NCI-H1694 (cell line): ENCODE results near the gene TNFRSF14.
A peak's percentile ranks its signal among the peaks of the same experiment; 100 is the strongest.
"Not testable (repeated sequence)": the region's sequence is repeated elsewhere in the genome, so short reads cannot be mapped to it uniquely, and the experiment has no call there.

Experiments
- DNase-seq: peaks from one replicate; lab custom pipeline; 2025; lab: John Stamatoyannopoulos, UW

Gene TNFRSF14

GRCh38 chr1:2569060-2569459 is 12.9 kb downstream of the TNFRSF14 start:
- DNase-seq = no peak

DNA sequence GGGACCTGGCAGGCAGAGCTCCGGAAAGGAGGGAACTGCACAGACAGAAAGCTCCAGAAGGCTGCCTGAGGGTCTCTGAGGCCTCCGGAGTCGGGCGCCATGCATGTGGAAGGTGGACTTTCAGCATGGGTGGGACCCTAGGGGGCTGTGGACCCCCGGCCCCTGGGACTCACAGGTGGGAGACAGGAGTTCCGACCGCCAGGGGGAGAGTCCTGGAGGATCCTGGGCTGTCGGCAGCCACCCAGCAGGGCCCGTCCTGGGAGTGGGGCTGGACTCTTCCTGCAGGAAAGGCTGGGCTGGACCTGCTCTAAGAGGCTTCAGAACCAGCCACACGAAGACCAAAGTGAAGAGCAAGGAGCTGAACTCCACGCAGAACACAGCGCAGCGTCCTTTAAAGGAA is 13.5 kb downstream of the TNFRSF14 start:
- DNase-seq = not testable (repeated sequence)

DNA sequence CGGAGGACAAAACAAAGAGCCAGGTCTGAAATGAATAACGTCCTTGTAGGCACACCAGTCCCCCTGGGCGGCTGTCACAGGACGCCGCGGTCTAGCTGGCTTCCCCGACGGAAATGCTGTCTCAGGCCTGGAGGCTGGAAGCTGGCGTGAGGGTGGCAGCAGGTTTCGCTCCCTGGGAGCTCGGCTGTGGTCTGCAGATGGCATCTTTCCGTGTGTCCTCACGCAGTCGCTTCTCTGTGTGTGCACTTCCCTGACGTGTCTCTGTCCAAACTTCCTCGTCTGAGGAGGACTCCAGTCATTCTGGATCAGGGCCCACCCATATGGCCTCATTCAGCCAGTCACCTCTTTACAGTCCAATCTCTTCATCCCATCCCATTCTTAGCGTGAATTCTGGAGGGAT is 14.2 kb downstream of the TNFRSF14 start:
- DNase-seq = no peak

DNA sequence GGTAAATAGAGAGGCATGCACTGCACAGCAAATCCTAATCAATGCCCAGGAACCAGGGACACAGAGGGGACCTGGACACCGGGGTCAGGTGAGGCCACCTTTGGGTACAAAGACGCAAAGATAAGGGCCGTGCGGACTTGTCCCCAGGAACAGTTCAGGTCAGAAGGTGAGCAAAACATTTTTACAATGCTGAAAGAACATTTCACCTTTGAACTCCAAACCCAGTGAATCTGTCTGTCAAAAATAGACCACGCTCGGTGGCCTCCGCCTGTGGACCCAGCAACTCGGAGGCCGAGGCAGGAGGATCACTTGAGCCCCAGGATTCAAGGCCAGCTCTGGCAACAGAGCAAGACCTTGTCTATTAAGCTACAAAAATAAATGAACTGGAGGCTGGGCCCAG is 15.2 kb downstream of the TNFRSF14 start:
- no peak for DNase-seq

GRCh38 chr1:2573250-2573920 is 17.2 kb downstream of the TNFRSF14 start:
- no peak for DNase-seq

- DNase-seq = no peak
Measured at GRCh38 chr1:2574350-2574749, 18.2 kb downstream of the TNFRSF14 start.

DNA sequence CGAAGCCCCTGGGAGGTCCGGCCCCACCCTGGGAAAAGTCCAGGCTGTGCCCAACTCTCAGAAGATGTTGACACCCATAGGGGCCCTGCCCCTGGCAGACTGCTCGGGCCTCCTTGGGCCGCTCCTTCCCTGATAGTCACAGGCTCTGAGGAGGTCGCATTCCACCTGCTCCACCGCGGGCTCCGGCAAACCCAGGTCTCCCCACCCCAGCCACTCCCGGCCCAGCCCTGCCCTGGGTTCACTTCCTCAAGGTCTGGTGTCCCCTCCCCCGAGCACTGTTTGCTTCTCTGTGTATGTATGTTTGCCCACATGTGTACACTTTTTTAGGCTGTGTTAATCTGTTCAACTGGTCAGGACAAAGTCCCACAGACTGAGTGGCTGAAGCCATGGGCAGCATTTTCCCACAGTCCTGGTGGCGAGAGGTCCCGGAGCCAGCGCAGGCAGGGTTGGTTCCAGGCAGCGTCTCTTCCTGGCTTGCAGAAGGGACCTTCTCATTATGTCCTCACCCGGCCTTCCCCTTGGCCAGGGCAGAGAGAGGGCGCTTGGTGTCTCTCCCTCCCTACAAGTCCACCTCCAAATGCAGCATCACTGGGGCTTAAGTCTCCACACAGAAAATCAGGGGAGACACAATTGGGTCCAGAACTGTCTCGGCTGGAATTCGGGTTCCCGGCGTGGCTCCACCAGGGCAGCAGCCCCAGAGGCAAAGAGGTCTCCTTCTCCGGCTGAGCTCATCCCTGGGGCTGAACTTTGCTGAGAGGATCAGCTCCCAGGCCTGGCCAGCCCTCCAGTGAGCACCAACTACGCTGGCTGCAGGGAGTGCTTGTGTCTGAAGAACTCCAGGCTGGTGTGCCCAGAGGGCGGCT is 19.9 kb downstream of the TNFRSF14 start:
- no peak for DNase-seq

GRCh38 chr1:2577565-2578075 is 21.4 kb downstream of the TNFRSF14 start:
- not testable (repeated sequence) for DNase-seq

DNA sequence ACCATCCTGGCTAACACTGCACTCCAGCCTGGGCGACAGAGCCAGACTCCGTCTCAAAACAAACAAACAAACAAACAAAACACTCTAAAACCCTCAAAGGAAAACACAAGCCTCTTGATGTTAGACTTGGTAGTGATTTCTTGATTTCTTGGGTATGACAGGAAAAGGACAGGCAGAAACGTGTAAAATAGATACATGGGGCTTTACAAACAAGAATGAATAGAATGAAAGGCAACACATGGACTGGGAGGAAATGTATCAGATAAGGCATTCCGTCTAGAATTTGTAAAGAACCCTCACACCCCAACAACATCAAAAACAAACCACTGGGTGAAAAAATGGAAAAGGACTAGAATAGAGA is 22.6 kb downstream of the TNFRSF14 start:
- DNase-seq = no peak

DNA sequence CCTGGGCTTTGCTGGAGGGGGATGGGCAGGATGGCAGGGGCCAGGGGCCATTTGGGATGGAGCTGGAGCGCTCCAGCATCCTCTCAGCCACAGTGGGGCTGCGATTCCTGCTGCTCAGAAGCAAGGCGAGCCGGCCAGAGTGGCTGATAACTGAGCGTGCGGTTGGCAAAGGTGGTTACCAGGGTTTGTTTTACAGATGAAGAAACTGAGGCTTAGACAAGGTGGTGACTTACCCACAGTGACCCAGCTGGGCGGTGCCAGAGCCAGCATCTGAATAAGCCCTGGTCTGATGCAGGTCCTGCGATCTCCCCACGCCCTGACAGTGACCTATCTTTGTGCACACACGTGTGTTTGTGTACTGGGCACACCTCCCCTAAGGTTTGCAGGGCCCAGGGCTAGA is 24.5 kb downstream of the TNFRSF14 start:
- no peak for DNase-seq

DNA sequence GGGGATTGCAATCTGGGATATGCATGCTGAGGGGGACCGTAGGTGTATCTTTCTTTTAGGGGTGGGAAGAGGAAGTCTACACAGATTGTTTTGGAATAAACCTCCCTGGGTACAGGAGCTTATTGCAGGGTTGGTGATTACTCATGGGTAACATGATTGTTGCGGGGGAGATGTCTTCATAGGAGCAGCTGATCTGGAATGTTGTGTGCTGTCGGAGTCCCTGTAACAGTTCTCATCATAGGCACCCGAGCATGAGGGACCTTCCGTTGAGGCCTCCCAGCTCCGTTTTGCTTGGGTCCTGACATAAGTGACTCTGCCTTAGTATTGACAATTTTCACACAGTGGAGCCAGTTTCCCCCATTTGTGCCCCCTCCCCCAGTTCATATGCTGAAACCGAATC is 26.2 kb downstream of the TNFRSF14 start:
- DNase-seq = no peak

- DNase-seq = no peak
Measured at GRCh38 chr1:2583331-2583791, 27.2 kb downstream of the TNFRSF14 start.

DNA sequence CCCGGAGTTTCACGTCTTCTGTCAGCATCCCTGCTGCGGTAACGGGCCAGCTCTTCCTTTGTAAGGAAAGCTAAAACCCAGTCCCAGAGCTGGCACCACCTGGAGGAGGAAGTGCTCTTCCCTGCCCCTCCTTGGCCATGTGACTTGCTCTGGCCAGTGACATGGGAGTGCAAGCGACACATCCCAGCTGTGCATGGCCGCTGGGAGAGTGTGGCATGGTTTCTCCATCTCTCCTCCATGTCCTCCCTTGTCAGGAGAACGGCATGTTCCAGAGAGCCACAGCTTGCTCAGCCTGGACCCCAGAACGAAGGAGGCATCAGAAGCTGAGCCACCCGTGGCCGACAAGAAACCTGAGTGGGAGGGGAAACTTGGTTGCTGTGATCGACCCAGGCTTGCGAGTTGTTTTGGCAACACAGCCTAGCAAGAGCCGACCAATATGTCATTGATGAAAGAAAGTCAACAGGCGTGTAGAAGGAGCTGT is 27.7 kb downstream of the TNFRSF14 start:
- no peak for DNase-seq

DNA sequence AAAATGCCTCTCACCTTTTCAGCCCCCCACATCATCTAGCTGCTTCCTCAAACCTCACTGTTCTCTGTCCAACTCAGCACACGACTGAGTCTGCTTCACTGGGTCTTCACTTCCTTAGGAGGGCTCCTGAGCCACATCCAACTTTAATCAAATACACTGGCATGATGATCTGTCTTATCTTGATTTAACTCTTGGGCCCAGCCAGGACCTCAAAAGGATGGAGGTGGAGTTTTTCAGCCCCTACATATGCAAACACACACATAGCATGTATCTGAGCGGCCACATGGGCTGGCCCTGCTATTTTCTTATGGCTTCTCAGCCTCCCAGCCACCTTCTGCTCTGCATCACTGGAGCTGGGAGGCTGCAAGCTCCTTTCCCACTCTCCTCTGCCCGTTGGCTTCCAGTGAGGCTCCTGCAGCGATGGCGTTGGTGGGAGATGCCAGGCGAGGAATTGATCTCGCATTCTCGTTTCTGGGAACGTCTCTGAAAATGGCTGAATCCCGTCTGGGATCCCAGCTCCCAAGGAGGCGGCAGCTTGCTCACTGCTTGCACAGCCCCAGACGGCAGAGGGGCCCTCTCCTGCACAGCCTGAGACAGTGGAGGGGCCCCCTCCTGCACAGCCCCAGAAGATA is 28.6 kb downstream of the TNFRSF14 start:
- no peak for DNase-seq

DNA sequence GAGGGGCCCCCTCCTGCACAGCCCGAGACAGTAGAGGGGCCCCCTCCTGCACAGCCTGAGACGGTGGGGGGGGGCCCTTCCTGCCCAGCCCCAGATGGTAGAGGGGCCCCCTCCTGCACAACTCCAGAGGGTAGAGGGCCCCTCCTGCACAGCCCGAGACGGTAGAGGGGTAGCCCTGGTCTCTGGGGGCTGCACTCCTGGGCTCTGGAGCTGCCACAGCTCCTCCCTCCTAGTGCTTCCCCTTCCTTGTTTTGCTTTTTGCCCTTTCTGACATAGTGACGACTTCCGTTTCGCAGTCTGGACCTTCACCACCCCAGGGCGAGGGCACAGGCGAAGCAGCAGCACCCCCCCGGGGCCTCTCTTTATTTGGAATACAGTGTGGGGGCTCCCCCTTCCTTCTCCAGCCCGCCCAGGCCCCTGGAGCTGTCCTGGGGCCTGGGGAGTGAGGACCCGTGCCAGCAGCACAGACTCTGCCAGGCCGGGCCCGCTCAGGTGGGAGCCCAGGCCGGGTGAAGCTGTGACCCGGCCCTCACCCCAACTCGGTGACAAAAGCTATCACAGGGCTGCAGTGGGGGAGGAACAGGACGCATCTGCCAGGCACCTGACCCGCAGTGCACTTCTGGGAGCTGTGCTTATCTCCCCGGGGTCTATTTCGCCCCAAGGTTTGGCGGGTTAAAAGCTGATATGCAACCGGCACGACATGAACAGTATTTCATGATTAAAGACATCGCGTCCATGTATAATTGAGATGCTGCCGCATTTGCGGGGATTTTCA is 29.3 kb downstream of the TNFRSF14 start:
- DNase-seq = no peak

GRCh38 chr1:2586154-2587070 is 30.2 kb downstream of the TNFRSF14 start, which contains the start of gene PRXL2B:
Gene PRXL2B (plus strand): TSS chr1:2586777. CDS start chr1:2586886, 109 bp downstream.
- DNase-seq = peak; percentile 91

DNA sequence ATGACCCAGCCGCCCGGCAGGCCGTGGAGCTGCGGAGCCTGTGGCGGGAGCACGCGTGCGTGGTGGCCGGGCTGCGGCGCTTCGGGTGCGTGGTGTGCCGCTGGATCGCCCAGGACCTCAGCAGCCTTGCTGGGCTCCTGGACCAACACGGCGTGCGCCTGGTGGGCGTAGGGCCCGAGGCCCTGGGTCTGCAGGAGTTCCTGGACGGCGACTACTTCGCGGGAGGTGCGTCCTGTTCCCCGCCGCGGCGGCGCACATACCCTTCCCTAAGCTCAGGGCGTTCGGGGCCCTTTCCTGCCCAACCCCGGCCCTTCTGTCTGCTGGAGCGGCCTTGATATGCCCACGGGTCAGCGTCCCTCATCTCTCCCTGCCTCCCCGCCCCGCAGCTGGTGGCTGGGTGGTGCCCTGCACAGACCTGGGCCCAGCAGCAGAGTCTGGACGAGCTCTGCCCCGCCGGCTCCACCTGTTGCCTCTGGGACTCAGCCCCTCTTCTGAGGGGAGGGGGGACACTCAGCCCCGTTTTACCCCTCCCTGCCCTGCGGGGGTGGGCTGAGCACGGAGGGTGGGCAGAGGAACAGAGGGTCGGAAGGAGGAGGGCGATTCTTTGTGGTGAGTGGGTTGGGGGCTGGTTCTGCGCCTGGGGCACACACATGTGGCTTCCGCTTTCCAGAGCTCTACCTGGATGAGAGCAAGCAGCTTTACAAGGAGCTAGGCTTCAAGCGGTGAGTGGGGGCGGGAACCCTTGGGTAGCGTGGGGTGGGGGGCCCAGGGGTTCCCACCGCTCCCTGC is 31.1 kb downstream of the TNFRSF14 start:
- DNase-seq = no peak

- DNase-seq = no peak
Measured at GRCh38 chr1:2587860-2588571, 31.8 kb downstream of the TNFRSF14 start.
